GM12891 (cell line): ENCODE results near the gene PCGF3.

ENCODE experiments used
- POU2F2 ChIP-seq: IDR thresholded peaks from 2 replicates; pipeline ENCODE4 v1.6.1; 2011; ENCODE audit warnings: low read depth, mild to moderate bottlenecking, control low read depth, low read length, moderate library complexity
- SPI1 ChIP-seq: IDR thresholded peaks from 2 replicates; pipeline ENCODE4 v1.6.1; 2011; ENCODE audit warnings: low read depth, low read length, control low read depth

GRCh38 chr4:763922-764321 lies 58.3 kb downstream of the PCGF3 start:
- TF ChIP-seq POU2F2, result no peak
- TF ChIP-seq SPI1, result no peak
